Measurements from ENCODE around the gene SIX1.

Gene SIX1

GRCh38 chr14:60647081-60647836, 2.0 kb downstream of the SIX1 start:
- TF ChIP-seq, protein P1, sequence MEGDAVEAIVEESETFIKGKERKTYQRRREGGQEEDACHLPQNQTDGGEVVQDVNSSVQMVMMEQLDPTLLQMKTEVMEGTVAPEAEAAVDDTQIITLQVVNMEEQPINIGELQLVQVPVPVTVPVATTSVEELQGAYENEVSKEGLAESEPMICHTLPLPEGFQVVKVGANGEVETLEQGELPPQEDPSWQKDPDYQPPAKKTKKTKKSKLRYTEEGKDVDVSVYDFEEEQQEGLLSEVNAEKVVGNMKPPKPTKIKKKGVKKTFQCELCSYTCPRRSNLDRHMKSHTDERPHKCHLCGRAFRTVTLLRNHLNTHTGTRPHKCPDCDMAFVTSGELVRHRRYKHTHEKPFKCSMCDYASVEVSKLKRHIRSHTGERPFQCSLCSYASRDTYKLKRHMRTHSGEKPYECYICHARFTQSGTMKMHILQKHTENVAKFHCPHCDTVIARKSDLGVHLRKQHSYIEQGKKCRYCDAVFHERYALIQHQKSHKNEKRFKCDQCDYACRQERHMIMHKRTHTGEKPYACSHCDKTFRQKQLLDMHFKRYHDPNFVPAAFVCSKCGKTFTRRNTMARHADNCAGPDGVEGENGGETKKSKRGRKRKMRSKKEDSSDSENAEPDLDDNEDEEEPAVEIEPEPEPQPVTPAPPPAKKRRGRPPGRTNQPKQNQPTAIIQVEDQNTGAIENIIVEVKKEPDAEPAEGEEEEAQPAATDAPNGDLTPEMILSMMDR (IDR thresholded peaks at IDR 0.05; ENCODE audit: borderline replicate concordance, control extremely low read depth, extremely low read depth, insufficient read depth, missing control alignments), result no peak
- in situ Hi-C loops (cut with MboI; ENCODE audit: low sequenced_read_pairs, unreplicated experiment), result no loop called here
- no peak for DNase-seq (ENCODE audit: low spot score)

GRCh38 chr14:60646226-60646818, 3.0 kb downstream of the SIX1 start:
- in situ Hi-C loops (cut with MboI; ENCODE audit: low sequenced_read_pairs, unreplicated experiment), result no loop called here
- DNase-seq (ENCODE audit: low spot score), result no peak
- TF ChIP-seq, protein P1 (IDR thresholded peaks at IDR 0.05; ENCODE audit: borderline replicate concordance, control extremely low read depth, extremely low read depth, insufficient read depth, missing control alignments), result no peak

DNA sequence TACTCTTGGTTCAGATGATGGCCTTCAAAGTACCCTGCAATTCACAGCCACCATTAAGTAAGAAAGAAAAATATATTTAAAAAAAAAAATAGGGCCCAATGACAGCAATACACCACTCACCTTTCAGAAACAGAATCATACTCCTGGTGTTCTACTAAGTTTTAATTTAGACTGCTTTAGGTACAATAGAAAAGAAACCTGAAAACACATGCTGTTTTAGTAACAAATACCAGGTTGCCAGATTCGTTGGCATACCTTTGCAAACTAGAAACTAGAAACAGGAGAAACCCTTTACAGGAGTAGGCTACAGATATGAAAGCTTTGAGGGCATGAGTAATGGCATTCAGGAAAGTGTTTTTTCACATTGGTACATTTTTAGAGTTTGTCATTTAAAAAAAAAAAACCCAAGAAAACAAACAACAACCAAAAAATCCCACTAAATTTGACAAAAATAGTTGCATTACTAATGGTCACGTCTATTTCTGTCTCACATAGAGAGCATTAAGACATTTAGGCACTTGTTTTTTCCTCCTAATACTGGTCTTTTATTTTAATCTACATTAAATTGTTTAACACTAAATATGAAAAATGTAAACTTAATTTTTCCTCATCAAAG, 4.0 kb downstream of the SIX1 start:
- no peak for DNase-seq (ENCODE audit: low spot score)
- in situ Hi-C loops (cut with MboI; ENCODE audit: low sequenced_read_pairs, unreplicated experiment), result no loop called here
- TF ChIP-seq, protein P1 (IDR thresholded peaks at IDR 0.05; ENCODE audit: borderline replicate concordance, control extremely low read depth, extremely low read depth, insufficient read depth, missing control alignments), result no peak

- in situ Hi-C loops (cut with MboI; ENCODE audit: low sequenced_read_pairs, unreplicated experiment), result no loop called here
- DNase-seq (ENCODE audit: low spot score), result no peak
- TF ChIP-seq, protein P1 (IDR thresholded peaks at IDR 0.05; ENCODE audit: borderline replicate concordance, control extremely low read depth, extremely low read depth, insufficient read depth, missing control alignments), result no peak
These were observed 4.6 kb downstream of the SIX1 start for GRCh38 chr14:60644666-60645065.

GRCh38 chr14:60643463-60644314, 5.6 kb downstream of the SIX1 start:
- TF ChIP-seq, protein P1 (IDR thresholded peaks at IDR 0.05; ENCODE audit: borderline replicate concordance, control extremely low read depth, extremely low read depth, insufficient read depth, missing control alignments), result no peak
- in situ Hi-C loops (cut with MboI; ENCODE audit: low sequenced_read_pairs, unreplicated experiment), result no loop called here

DNA sequence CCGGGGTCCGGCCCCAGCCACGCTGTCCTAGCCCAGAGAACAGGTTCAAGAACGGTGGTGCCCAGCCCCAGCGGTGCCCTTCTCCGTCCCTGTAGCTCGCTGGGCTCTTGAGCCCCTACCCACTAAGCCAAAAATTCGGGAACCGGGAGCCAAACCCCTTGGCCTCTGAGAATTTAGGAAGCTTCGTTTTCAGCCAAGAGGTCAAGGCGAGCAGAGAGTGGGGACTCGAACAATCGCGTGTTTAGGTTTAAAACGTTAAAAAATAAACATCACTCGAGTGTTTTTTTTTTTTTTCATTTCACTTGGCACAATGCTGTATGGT, 6.2 kb downstream of the SIX1 start:
- TF ChIP-seq, protein P1 (IDR thresholded peaks at IDR 0.05; ENCODE audit: borderline replicate concordance, control extremely low read depth, extremely low read depth, insufficient read depth, missing control alignments), result no peak
- DNase-seq (ENCODE audit: low spot score), result no peak
- in situ Hi-C loops (cut with MboI; ENCODE audit: low sequenced_read_pairs, unreplicated experiment), result no loop called here

More at GRCh38 chr14:60643463-60644314, 5.6 kb downstream of the SIX1 start:
- DNase-seq (ENCODE audit: low spot score), result no peak

Data from GM13976 (cell line).